Stimulated activated CD8-positive, alpha-beta memory T cell treated with anti-CD3 and anti-CD28 coated beads, Interleukin-12 subunit alpha, Interleukin-12 subunit beta, amount 100 ng/mL, for 24 hours (primary cell): ENCODE data around the gene DOCK1.
"Not testable (repeated sequence)": the region's sequence is repeated elsewhere in the genome, so short reads cannot be mapped to it uniquely, and the experiment has no call there.

ENCODE experiments used
- DNase-seq: peaks from one replicate; pipeline ENCODE4 v3.0.0-alpha.2; 2020; ENCODE audit errors: extremely low read depth

Gene DOCK1

GRCh38 chr10:127276794-127277462 lies 371.7 kb downstream of the DOCK1 start:
- DNase-seq: no peak

- DNase-seq: no peak
These were observed 372.8 kb downstream of the DOCK1 start for GRCh38 chr10:127278001-127278400.

GRCh38 chr10:127279334-127279774 lies 374.1 kb downstream of the DOCK1 start:
- no peak for DNase-seq

GRCh38 chr10:127280446-127280845 lies 375.2 kb downstream of the DOCK1 start:
- DNase-seq: no peak

- no peak for DNase-seq
These were observed 377.8 kb downstream of the DOCK1 start for GRCh38 chr10:127283017-127283416.

GRCh38 chr10:127283576-127283975 lies 378.3 kb downstream of the DOCK1 start:
- no peak for DNase-seq

GRCh38 chr10:127290850-127291249 lies 385.6 kb downstream of the DOCK1 start:
- DNase-seq: no peak

GRCh38 chr10:127291329-127291728 lies 386.1 kb downstream of the DOCK1 start:
- no peak for DNase-seq

GRCh38 chr10:127292888-127293287 lies 387.7 kb downstream of the DOCK1 start:
- no peak for DNase-seq

GRCh38 chr10:127293640-127294039 lies 388.4 kb downstream of the DOCK1 start:
- DNase-seq: no peak

- DNase-seq: no peak
These were observed 391.5 kb downstream of the DOCK1 start for GRCh38 chr10:127296696-127297095.

GRCh38 chr10:127298381-127298780 lies 393.2 kb downstream of the DOCK1 start:
- no peak for DNase-seq

GRCh38 chr10:127299192-127299591 lies 394.0 kb downstream of the DOCK1 start:
- DNase-seq: not testable (repeated sequence)

GRCh38 chr10:127299956-127300689 lies 394.9 kb downstream of the DOCK1 start:
- DNase-seq: no peak

GRCh38 chr10:127300868-127301321 lies 395.7 kb downstream of the DOCK1 start:
- DNase-seq: no peak

- no peak for DNase-seq
These were observed 397.1 kb downstream of the DOCK1 start for GRCh38 chr10:127302343-127302742.

GRCh38 chr10:127303105-127303504 lies 397.9 kb downstream of the DOCK1 start:
- no peak for DNase-seq

GRCh38 chr10:127303746-127304145 lies 398.5 kb downstream of the DOCK1 start:
- no peak for DNase-seq

- no peak for DNase-seq
These were observed 401.3 kb downstream of the DOCK1 start for GRCh38 chr10:127306479-127306878.

GRCh38 chr10:127307338-127307737 lies 402.1 kb downstream of the DOCK1 start:
- no peak for DNase-seq

GRCh38 chr10:127308031-127308430 lies 402.8 kb downstream of the DOCK1 start:
- DNase-seq: no peak

GRCh38 chr10:127309619-127310018 lies 404.4 kb downstream of the DOCK1 start:
- DNase-seq: not testable (repeated sequence)

GRCh38 chr10:127310430-127310829 lies 405.2 kb downstream of the DOCK1 start:
- no peak for DNase-seq
